ENCODE results near the gene TNFAIP6. TPM values are rescaled to one million over a fixed set of nuclear protein-coding genes. Genes with fewer than 3 reads are reported as not detected.

Gene TNFAIP6
- total RNA-seq, 1 donor from 2014 or later = 2.0 TPM

GRCh38 chr2:151380580-151381235 is 23.3 kb downstream of the TNFAIP6 start:
- DNase-seq (ENCODE audit: extremely low spot score in 2 of 2) = no peak
- TF ChIP-seq POLR2AphosphoS5 (IDR thresholded peaks at IDR 0.05; ENCODE audit: insufficient read depth in 1 of 2, low read depth in 1 of 2) (no peak), POLR2A (IDR thresholded peaks at IDR 0.05) (no peak)
- TF ChIP-seq, protein P1, sequence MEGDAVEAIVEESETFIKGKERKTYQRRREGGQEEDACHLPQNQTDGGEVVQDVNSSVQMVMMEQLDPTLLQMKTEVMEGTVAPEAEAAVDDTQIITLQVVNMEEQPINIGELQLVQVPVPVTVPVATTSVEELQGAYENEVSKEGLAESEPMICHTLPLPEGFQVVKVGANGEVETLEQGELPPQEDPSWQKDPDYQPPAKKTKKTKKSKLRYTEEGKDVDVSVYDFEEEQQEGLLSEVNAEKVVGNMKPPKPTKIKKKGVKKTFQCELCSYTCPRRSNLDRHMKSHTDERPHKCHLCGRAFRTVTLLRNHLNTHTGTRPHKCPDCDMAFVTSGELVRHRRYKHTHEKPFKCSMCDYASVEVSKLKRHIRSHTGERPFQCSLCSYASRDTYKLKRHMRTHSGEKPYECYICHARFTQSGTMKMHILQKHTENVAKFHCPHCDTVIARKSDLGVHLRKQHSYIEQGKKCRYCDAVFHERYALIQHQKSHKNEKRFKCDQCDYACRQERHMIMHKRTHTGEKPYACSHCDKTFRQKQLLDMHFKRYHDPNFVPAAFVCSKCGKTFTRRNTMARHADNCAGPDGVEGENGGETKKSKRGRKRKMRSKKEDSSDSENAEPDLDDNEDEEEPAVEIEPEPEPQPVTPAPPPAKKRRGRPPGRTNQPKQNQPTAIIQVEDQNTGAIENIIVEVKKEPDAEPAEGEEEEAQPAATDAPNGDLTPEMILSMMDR (IDR thresholded peaks at IDR 0.05) = no peak
- Histone ChIP-seq H3K9me3 (no peaks in the 10 kb centered on the region), H3K27me3 (no peaks in the 10 kb centered on the region), H3K36me3 (no peaks in the 10 kb centered on the region), H3K4me1 (no peaks in the 10 kb centered on the region), H3K27ac (no peak overlapping the region), H3K4me3 (no peak overlapping the region)
- intact Hi-C loops (cut with DNase I) = loop anchor here (5.0 kb wide), 1 partner anchor 313 kb away; no protein-coding TSS in a partner anchor

- Histone ChIP-seq H3K9me3 (no peaks in the 10 kb centered on the region), H3K36me3 (no peaks in the 10 kb centered on the region), H3K27ac (no peak overlapping the region), H3K4me3 (no peak overlapping the region), H3K4me1 (no peaks in the 10 kb centered on the region), H3K27me3 (no peaks in the 10 kb centered on the region)
- DNase-seq (ENCODE audit: extremely low spot score in 2 of 2) = no peak
- TF ChIP-seq, protein P1 (IDR thresholded peaks at IDR 0.05) = no peak
- TF ChIP-seq POLR2AphosphoS5 (IDR thresholded peaks at IDR 0.05; ENCODE audit: insufficient read depth in 1 of 2, low read depth in 1 of 2) = no peak
- no peak for TF ChIP-seq POLR2A (IDR thresholded peaks at IDR 0.05)
- intact Hi-C loops (cut with DNase I) = loop anchor here (5.0 kb wide), 1 partner anchor 314 kb away; no protein-coding TSS in a partner anchor
Observed at GRCh38 chr2:151381266-151381665, 23.9 kb downstream of the TNFAIP6 start.

DNA sequence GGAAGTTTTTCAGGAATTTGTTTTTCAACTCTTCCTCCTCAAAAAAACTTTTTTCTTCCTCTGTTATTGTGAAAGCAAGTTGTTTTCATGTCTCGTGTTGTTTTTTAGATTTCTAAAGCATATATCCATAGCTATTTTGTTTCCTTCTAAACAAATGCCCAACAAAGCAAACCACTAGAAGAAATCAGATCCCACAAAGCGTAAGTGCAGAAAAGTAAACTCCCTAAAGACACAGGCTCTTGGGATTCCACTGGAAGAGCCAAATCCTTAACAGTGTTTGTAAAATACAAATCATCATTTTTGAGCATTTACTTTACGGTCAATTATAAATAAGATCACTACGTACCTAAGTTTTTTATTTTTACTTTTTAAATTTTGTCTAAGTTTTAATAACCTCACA is 30.6 kb downstream of the TNFAIP6 start:
- intact Hi-C loops (cut with DNase I) = no loop called here
- TF ChIP-seq POLR2AphosphoS5 (IDR thresholded peaks at IDR 0.05; ENCODE audit: insufficient read depth in 1 of 2, low read depth in 1 of 2) = no peak
- TF ChIP-seq, protein P1 (IDR thresholded peaks at IDR 0.05) = no peak
- TF ChIP-seq POLR2A (IDR thresholded peaks at IDR 0.05) = no peak
- Histone ChIP-seq H3K36me3 (no peaks in the 10 kb centered on the region), H3K4me3 (no peak overlapping the region), H3K27me3 (no peaks in the 10 kb centered on the region), H3K27ac (no peak overlapping the region), H3K4me1 (no peaks in the 10 kb centered on the region), H3K9me3 (no peaks in the 10 kb centered on the region)
- no peak for DNase-seq (ENCODE audit: extremely low spot score in 2 of 2)

- Histone ChIP-seq H3K36me3 (no peaks in the 10 kb centered on the region), H3K9me3 (no peaks in the 10 kb centered on the region), H3K27ac (no peak overlapping the region), H3K4me3 (no peak overlapping the region), H3K4me1 (no peaks in the 10 kb centered on the region), H3K27me3 (no peaks in the 10 kb centered on the region)
- TF ChIP-seq POLR2A (IDR thresholded peaks at IDR 0.05) (no peak), POLR2AphosphoS5 (IDR thresholded peaks at IDR 0.05; ENCODE audit: insufficient read depth in 1 of 2, low read depth in 1 of 2) (no peak)
- TF ChIP-seq, protein P1 (IDR thresholded peaks at IDR 0.05) = no peak
- intact Hi-C loops (cut with DNase I) = no loop called here
- DNase-seq (ENCODE audit: extremely low spot score in 2 of 2) = no peak
Observed at GRCh38 chr2:151391436-151391835, 34.0 kb downstream of the TNFAIP6 start.

DNA sequence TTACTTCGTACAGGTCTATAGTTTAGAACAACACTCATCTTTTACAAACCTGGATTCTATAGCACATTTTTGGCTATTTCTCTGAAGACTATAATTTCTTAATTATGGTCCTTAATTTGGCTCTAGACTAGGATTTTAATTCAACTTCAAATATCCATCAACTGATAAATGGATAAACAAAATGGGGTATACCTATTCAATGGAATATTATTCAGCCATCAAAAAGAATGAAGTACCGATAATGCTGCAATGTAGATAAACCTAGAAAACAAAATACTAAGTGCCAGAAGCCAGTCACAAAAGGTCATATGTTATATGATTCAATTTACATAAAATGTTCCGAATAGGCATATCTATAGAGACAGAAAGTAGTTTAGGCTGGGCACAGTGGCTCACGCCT is 37.1 kb downstream of the TNFAIP6 start:
- Histone ChIP-seq H3K4me1 (no peaks in the 10 kb centered on the region), H3K9me3 (no peaks in the 10 kb centered on the region), H3K4me3 (no peak overlapping the region), H3K36me3 (no peaks in the 10 kb centered on the region), H3K27ac (no peak overlapping the region), H3K27me3 (no peaks in the 10 kb centered on the region)
- TF ChIP-seq POLR2AphosphoS5 (IDR thresholded peaks at IDR 0.05; ENCODE audit: insufficient read depth in 1 of 2, low read depth in 1 of 2) (no peak), POLR2A (IDR thresholded peaks at IDR 0.05) (no peak)
- TF ChIP-seq, protein P1 (IDR thresholded peaks at IDR 0.05) = no peak
- intact Hi-C loops (cut with DNase I) = no loop called here
- DNase-seq (ENCODE audit: extremely low spot score in 2 of 2) = no peak
